ENCODE data around the gene RASSF7.

The RASSF7 gene

DNA sequence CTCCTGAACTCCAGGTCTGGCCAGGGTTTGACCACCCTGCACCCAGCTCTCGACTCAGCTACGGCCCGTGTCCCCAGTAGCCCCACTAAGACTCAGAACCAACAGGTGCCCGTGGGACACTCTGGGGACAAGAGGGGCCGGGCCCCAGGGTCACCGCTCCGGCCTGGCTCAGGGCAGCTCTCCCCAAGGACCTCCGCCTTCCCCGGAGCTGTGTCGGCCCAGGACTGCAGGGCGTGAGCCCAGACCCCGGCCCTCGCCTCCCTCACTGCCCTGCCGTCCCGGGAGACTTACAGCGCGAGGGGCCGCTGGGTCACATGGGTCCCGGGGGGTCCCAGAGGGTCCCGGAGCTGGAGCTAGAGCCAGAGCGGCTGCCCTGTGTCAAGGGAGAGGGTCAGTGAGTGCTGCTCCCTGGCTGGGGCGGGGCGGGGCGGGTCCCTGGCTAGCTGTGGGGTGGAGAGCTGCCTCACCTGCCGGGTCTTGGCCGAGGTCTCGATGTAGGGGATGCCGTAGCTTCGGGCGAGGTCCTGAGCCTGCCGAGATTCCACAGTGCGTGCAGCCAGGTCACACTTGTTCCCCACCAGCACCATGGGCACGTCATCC lies 27.7 kb upstream of the RASSF7 start:
- DNase-seq (ENCODE audit: low spot score): no peak

DNA sequence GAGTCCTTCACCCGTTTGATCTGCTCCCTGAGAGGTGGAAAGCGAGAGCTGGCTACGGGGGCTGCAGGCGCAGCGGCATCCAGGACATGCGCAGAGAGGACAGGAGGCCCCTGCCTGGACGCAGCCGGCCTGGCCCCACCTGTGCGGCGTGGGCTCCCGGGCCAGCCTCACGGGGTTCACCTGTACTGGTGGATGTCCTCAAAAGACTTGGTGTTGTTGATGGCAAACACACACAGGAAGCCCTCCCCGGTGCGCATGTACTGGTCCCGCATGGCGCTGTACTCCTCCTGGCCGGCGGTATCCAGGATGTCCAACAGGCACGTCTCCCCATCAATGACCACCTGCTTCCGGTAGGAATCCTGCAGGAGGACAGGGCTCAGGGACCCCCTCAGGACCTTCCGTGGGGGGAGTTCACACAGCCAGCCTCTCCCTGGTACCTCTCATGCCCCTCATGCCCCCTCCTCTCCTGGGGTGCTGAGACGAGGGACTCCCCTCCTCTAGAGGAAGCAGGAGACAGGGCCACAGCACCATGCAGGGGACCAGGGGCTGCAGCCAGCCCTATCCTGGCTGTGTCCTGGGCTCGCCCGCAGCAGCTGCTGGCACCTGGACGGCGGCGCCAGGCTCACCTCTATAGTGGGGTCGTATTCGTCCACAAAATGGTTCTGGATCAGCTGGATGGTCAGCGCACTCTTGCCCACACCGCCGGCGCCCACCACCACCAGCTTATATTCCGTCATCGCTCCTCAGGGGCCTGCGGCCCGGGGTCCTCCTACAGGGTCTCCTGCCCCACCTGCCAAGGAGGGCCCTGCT lies 27.0 kb upstream of the RASSF7 start:
- no peak for DNase-seq (ENCODE audit: low spot score)

- DNase-seq (ENCODE audit: low spot score): no peak
Measured at GRCh38 chr11:534396-535209, 26.2 kb upstream of the RASSF7 start.

GRCh38 chr11:535210-535518 lies 25.6 kb upstream of the RASSF7 start:
- no peak for DNase-seq (ENCODE audit: low spot score)

DNA sequence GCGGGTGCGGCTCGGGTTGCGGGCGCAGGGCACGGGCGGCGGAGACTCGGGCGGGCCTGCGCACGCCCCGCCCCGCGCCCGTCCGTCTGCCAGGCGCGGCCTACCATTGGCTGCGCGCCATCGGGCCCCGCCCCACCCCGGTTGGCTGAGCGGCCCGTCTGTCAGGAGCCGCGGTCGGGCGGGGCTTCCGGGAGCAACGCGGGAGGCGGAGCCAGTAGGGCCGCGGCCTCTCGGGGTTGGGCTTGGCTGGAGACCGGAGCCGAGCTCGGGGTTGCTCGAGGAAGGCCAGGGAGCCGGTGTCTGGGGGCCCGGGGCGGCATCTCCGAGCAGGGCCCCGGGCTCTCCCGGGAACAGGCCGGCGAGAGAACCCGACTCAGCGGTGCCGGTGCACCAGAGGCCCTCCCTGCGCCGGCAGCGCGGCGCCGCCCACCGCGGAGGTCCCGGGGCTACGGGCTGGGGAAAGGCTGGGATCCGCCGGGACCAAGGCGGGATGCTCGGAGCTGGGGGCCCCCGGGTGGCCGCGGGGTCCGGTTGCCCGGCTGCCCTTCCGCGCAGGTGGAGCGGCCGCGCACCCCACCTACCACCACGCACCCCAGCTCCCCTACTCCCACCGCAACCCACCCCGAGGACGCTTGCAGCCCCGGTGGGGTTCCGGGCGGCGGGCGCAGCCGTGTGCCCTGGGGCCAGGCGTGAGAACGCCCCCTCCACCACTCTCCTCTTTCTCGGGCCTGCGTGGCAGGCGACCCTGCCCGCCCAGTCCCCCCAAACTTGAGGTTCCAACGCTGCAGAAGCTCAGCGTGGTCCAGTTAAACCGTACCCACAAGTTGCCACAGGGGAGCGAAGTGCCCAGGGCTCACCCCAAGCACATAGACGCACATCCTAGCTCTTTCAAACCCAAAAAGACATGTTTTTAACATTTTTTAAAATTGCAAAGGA lies 25.0 kb upstream of the RASSF7 start, which contains the start of gene HRAS:
Gene HRAS, minus strand, starts transcription at position 58 of the 936 bp plus-strand sequence.
- DNase-seq (ENCODE audit: low spot score): peak; percentile 93

- peak; percentile 60 for DNase-seq (ENCODE audit: low spot score)
Measured at GRCh38 chr11:536841-537621, 23.7 kb upstream of the RASSF7 start, which contains the start of gene LRRC56. Gene LRRC56 (plus strand): TSS chr11:537527. CDS start chr11:540685, 3,158 bp downstream.

DNA sequence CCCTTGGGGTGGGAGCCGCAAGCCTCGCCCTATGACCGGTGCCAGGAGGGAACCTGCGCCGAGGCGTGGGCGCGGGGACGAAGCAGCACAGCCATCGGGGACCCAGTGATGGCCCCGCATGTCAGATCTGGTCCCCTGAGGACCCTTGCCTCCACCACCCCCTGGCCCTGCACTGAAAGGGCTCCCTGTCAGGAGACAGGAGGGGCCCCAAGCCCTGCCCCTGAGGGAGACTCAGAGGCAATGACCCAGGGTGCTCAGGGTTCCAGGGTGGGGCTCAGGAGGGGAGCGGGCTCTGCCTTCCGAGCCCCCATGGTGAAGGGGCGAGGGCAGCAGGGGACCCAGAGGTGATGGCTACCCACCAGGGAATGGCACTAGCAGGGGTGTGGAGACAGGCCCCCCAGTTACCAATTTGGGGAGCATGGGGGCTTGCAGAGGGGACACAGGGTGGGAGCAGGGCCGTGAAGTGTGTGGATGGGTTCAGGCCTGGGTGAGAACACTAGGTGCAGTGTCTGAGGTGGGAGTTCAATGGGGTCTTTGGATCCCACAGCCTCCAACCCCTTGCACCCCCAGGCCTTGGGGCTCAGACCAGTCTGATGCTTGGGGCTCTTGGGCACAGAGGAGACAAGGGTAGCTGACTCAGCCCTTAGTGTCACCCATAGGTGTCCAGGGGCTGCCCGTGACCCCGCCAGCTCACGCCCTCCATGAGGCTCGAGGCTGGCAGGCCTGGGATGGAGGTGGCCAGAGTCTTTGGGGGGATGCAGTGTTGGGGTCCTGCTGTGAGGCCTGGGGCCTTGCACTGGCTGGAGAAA lies 22.9 kb upstream of the RASSF7 start:
- no peak for DNase-seq (ENCODE audit: low spot score)

- DNase-seq (ENCODE audit: low spot score): no peak
Measured at GRCh38 chr11:538431-539051, 22.2 kb upstream of the RASSF7 start.

GRCh38 chr11:539971-540481 lies 20.7 kb upstream of the RASSF7 start:
- no peak for DNase-seq (ENCODE audit: low spot score)

DNA sequence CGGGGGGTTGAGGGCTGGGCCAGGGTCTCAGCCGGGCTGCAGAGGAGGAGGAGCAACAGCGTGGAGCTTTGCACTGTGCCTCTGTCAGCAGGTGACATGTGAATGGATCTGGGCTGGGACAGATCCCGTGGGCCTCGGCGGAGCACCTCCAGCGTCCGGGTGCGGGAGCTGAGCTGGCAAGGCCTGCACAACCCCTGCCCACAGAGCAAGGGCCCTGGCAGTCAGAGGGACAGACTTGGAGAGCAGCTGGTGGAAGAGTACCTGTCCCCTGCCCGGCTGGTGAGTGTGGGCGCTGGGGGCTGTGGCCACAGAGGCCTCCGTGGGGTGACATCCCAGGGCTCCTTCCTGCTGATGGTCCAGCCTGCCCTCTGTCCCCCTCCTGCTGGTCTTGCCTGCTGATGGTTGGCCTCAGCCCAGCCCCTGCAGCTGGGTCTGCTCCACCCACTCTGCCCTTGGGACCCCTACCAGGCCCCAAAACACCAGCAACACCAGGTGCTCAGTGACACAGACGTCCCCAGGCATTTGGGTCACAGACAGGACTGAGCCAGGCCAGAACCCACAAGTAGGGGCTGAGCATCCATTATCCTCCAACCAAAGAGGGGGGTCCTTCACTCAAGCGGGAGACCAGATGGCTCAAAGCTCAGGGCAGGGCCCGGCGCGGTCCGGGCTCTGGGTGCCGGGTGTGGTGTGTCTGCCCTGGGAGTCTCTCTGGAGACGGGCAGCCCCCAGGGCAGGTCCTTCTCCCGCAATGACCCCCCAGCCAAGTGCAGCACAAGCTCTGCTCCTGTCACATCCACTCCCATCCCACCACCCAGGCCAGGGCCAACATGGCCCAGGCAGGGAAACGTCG lies 20.0 kb upstream of the RASSF7 start:
- DNase-seq (ENCODE audit: low spot score): no peak

- no peak for DNase-seq (ENCODE audit: low spot score)
Measured at GRCh38 chr11:541433-541885, 19.3 kb upstream of the RASSF7 start.

- no peak for DNase-seq (ENCODE audit: low spot score)
Measured at GRCh38 chr11:544817-545166, 16.0 kb upstream of the RASSF7 start.

- DNase-seq (ENCODE audit: low spot score): no peak
Measured at GRCh38 chr11:545171-545570, 15.6 kb upstream of the RASSF7 start.

DNA sequence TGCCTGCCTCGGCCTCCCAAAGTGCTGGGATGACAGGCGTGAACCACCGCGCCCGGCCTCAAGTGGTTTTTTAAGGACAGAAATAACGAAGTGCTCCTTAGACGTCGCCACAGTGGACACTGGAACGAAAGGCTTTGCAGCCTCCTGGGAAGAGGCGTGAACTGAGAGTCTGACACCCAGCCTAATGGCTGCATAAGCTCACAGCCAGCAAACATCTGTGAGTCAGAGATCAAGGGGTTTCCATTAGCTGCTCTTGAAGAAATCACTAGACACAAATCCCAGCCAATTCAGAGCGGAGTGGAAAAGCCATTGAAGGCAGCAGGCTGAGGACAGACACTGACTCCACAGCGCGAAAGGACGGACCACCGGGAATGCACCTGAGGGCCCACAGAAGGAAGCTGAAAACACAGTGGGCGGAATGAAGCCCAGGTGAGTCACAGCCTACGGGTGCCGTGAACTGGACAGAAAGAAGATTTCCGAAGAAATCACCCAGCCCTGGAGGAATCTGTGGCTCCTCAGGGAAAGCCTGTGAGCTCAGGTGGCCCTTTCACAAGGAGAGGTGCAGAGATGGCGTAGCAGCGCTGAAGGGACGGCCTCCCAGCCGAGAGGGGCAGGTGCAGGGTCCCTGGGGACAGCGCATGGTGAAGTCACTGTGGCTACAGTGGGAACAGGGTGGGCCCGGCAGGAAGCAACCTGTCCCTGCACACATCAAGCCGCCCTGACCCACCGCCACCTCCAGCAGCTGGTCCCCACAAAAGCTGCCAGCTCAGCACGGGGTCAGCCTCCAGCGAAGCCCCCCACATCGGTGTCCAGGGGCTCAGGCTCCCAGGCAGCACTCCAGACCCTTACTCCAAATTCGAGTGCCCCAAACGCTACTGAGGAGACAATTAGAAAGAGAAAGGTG lies 11.8 kb upstream of the RASSF7 start:
- no peak for DNase-seq (ENCODE audit: low spot score)

DNA sequence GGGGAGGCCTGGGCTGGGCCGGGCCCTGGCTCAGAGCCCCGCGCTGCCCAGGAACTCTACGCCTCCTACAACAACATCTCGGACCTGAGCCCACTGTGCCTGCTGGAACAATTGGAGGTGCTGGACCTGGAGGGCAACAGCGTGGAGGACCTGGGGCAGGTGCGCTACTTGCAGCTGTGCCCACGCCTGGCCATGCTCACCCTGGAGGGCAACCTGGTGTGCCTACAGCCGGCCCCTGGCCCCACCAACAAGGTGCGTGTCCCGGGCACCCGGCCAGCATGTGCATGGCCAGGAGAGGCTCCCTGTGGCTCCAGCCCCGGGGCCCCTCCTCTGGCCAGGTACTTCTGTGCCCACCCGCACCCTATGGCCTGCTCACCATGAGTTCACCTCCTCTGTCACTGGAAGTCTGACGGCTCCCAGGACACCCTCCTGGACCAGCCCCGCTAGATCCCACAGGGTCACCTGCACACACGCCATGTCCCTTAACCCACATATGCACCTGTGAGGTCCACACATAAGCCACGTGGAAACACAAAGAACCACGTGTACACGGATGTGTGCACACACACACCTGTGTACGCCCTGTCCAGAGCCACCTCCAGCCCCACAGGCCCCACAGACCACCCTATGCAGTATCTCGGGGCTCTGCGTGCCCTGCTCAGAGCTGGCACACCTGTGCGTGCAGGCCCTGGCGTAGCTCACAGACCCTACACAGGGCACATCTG lies 10.6 kb upstream of the RASSF7 start:
- DNase-seq (ENCODE audit: low spot score): no peak

DNA sequence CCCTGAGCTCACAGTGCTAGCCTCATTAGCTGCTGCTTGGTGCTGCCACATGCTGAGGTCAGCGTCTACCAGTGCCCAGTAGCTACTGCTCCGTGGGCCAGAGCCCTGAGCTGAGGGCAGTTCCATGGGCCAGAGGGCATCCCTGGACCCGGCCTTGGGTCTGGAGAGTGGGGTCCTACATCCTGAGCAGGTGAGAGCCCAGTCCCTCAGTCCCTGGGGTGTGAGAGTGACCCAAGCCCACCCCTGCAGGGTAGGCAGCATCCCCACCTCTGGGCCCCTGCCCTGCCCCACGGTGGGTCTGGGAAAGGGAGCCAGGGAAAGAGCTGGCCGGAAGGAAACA lies 10.1 kb upstream of the RASSF7 start:
- DNase-seq (ENCODE audit: low spot score): no peak

- DNase-seq (ENCODE audit: low spot score): no peak
Measured at GRCh38 chr11:551131-551530, 9.6 kb upstream of the RASSF7 start.
